HEK293 (cell line): ENCODE measurements around the gene TXNDC15.

Experiments used
- CTCF ChIA-PET: fragments of 350-600 bp; formaldehyde crosslinking; extraction: SDS; loops from one replicate; lab custom pipeline; 2021; ENCODE audit warnings: antibody characterized with exemption; lab: Yijun Ruan, JAX
- POLR2A ChIA-PET: fragments of 300-600 bp; formaldehyde crosslinking; extraction: SDS; loops from one replicate; lab custom pipeline; 2020; ENCODE audit warnings: antibody characterized with exemption, inconsistent platforms; lab: Yijun Ruan, JAX
- H3K27ac ChIP-seq: fragments of 200-500 bp; sonication (Bioruptor generic); 2 replicates; pipeline ENCODE4 v1.5.1; 2014; ENCODE audit warnings: low read depth, low read length, control low read depth, inconsistent platforms; ENCODE audit errors: extremely low read depth
- H3K36me3 ChIP-seq, 2 experiments: fragments of 200-500 bp in 1 of 2; sonication (Bioruptor generic) in 1 of 2; 1 replicate in 1 of 2; 2 replicates in 1 of 2; pipeline ENCODE4 v1.5.1; 2014 to 2017; ENCODE audit warnings: inconsistent platforms in 2 of 2, low read length in 2 of 2; ENCODE audit not compliant: control insufficient read depth in 2 of 2, insufficient read depth in 1 of 2
- H3K4me1 ChIP-seq: fragments of 200-500 bp; sonication (Bioruptor generic); 2 replicates; pipeline ENCODE4 v1.5.1; 2014; ENCODE audit warnings: mild to moderate bottlenecking, low read length, inconsistent platforms; ENCODE audit not compliant: control insufficient read depth, insufficient read depth
- H3K4me3 ChIP-seq: 2 replicates; pipeline ENCODE4 v1.5.1; 2011; ENCODE audit warnings: low read depth, mild to moderate bottlenecking, control low read depth, low read length, moderate library complexity
- H3K9me3 ChIP-seq: fragments of 200-500 bp; sonication (Bioruptor generic); 2 replicates; pipeline ENCODE4 v1.5.1; 2014; ENCODE audit warnings: low read depth, low read length, inconsistent platforms; ENCODE audit not compliant: control insufficient read depth, insufficient read depth
- KLF1 ChIP-seq: fragments of 450-650 bp; formaldehyde crosslinking; IDR thresholded peaks from 2 replicates; pipeline ENCODE4 v1.5.1; 2016; ENCODE audit warnings: missing biosample characterization, missing genetic modification characterization
- PATZ1 ChIP-seq: fragments of 450-650 bp; formaldehyde crosslinking; IDR thresholded peaks from 2 replicates; pipeline ENCODE4 v1.5.1; 2016; ENCODE audit warnings: missing biosample characterization, missing genetic modification characterization
- PRDM10 ChIP-seq: fragments of 450-650 bp; formaldehyde crosslinking; IDR thresholded peaks from 2 replicates; pipeline ENCODE4 v1.5.1; 2016; ENCODE audit warnings: missing biosample characterization, missing genetic modification characterization
- SP7 ChIP-seq: fragments of 450-650 bp; formaldehyde crosslinking; IDR thresholded peaks from 2 replicates; pipeline ENCODE4 v1.5.1; 2016; ENCODE audit warnings: missing biosample characterization, missing genetic modification characterization
- YY2 ChIP-seq: fragments of 450-650 bp; formaldehyde crosslinking; IDR thresholded peaks from 2 replicates; pipeline ENCODE4 v1.5.1; 2016; ENCODE audit warnings: missing biosample characterization, missing genetic modification characterization
- ZBTB1 ChIP-seq: fragments of 450-650 bp; formaldehyde crosslinking; IDR thresholded peaks from 2 replicates; pipeline ENCODE4 v1.5.1; 2016; ENCODE audit warnings: missing biosample characterization, missing genetic modification characterization
- ZBTB20 ChIP-seq: fragments of 450-650 bp; formaldehyde crosslinking; IDR thresholded peaks from 2 replicates; pipeline ENCODE4 v1.5.1; 2016; ENCODE audit warnings: missing biosample characterization, missing genetic modification characterization
- ZBTB8A ChIP-seq: fragments of 450-650 bp; formaldehyde crosslinking; IDR thresholded peaks from 2 replicates; pipeline ENCODE4 v1.5.1; 2016; ENCODE audit warnings: missing biosample characterization, missing genetic modification characterization
- ZNF10 ChIP-seq: fragments of 450-650 bp; formaldehyde crosslinking; IDR thresholded peaks from 2 replicates; pipeline ENCODE4 v1.5.1; 2017; ENCODE audit warnings: missing biosample characterization, missing genetic modification characterization
- ZNF146 ChIP-seq: fragments of 450-650 bp; formaldehyde crosslinking; IDR thresholded peaks from 2 replicates; pipeline ENCODE4 v1.5.1; 2016; ENCODE audit warnings: missing biosample characterization, missing genetic modification characterization
- ZNF202 ChIP-seq: fragments of 450-650 bp; formaldehyde crosslinking; IDR thresholded peaks from 2 replicates; pipeline ENCODE4 v1.5.1; 2016; ENCODE audit warnings: missing biosample characterization, missing genetic modification characterization, borderline replicate concordance
- ZNF211 ChIP-seq: fragments of 450-650 bp; formaldehyde crosslinking; IDR thresholded peaks from 2 replicates; pipeline ENCODE4 v1.5.1; 2016; ENCODE audit warnings: low read depth, missing biosample characterization, missing genetic modification characterization
- ZNF302 ChIP-seq: fragments of 450-650 bp; formaldehyde crosslinking; IDR thresholded peaks from 2 replicates; pipeline ENCODE4 v1.5.1; 2016; ENCODE audit warnings: missing biosample characterization, missing genetic modification characterization, low read depth
- ZNF335 ChIP-seq: fragments of 450-650 bp; formaldehyde crosslinking; conservative IDR thresholded peaks from 2 replicates; pipeline ENCODE4 v1.5.1; 2016; ENCODE audit warnings: missing biosample characterization, missing genetic modification characterization
- ZNF341 ChIP-seq: fragments of 450-650 bp; formaldehyde crosslinking; IDR thresholded peaks from 2 replicates; pipeline ENCODE4; 2016; ENCODE audit warnings: low read depth, missing biosample characterization, missing genetic modification characterization
- ZNF37A ChIP-seq: fragments of 450-650 bp; IDR thresholded peaks from 2 replicates; pipeline ENCODE4 v1.5.1; 2018; ENCODE audit warnings: missing biosample characterization, missing genetic modification characterization
- ZNF548 ChIP-seq: fragments of 450-650 bp; formaldehyde crosslinking; IDR thresholded peaks from 2 replicates; pipeline ENCODE4 v1.5.1; 2016; ENCODE audit warnings: missing biosample characterization, missing genetic modification characterization
- ZNF558 ChIP-seq: fragments of 450-650 bp; formaldehyde crosslinking; IDR thresholded peaks from 2 replicates; pipeline ENCODE4 v1.5.1; 2016; ENCODE audit warnings: missing biosample characterization, missing genetic modification characterization
- ZNF621 ChIP-seq: fragments of 450-650 bp; formaldehyde crosslinking; IDR thresholded peaks from 2 replicates; pipeline ENCODE4 v1.5.1; 2017; ENCODE audit warnings: missing biosample characterization, missing genetic modification characterization

Gene TXNDC15

DNA sequence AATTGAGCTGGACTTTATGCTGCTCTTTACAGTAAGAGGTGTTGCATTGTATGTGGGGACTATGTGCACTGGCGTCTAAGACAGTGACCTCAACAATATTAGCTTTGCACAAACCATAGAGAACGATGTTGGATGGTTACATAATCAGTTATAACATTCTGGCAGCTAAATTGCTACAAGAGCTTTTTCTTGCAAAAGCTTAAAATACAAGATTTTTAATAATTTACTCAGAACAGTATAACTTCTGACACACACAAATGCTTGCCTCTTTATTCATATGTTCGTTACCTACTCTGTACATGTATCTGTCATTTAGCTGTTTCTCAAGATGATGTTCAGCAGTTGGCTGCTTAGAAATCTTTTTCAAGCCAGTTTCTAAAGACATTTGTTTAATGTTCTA lies 16.8 kb upstream of the TXNDC15 start:
- CTCF ChIA-PET: interaction anchor here (0.6 to 0.7 kb wide), 2 partner anchors 9 to 163 kb away, joined by 3 read pairs; no protein-coding TSS in a partner anchor
- TF ChIP-seq ZBTB8A (tag by site-specific recombination) (no peak), ZNF146 (tag by site-specific recombination) (no peak), ZBTB1 (tag by site-specific recombination) (no peak), ZNF37A (tag by site-specific recombination) (no peak), PRDM10 (tag by site-specific recombination) (no peak), ZNF621 (tag by site-specific recombination) (no peak), ZNF335 (no peak), ZNF211 (tag by site-specific recombination) (no peak), KLF1 (tag by site-specific recombination) (no peak), PATZ1 (tag by site-specific recombination) (no peak), SP7 (no peak), ZNF558 (tag by site-specific recombination) (no peak), ZBTB20 (no peak), ZNF341 (tag by site-specific recombination) (no peak), YY2 (no peak)
- no peak overlapping the region for H3K4me3 ChIP-seq
- H3K27ac ChIP-seq: no peak overlapping the region
- no peaks in the 10 kb centered on the region for H3K9me3 ChIP-seq
- H3K36me3 ChIP-seq: peaks cover 64 to 71% of the 10 kb centered on the region in 2 experiments
- H3K4me1 ChIP-seq: no peaks in the 10 kb centered on the region
- POLR2A ChIA-PET: interaction anchor here (0.5 to 1.1 kb wide), 3 partner anchors 9 to 12 kb away, joined by 3 to 5 read pairs (median 4); partner anchors contain the start of gene C5orf24

DNA sequence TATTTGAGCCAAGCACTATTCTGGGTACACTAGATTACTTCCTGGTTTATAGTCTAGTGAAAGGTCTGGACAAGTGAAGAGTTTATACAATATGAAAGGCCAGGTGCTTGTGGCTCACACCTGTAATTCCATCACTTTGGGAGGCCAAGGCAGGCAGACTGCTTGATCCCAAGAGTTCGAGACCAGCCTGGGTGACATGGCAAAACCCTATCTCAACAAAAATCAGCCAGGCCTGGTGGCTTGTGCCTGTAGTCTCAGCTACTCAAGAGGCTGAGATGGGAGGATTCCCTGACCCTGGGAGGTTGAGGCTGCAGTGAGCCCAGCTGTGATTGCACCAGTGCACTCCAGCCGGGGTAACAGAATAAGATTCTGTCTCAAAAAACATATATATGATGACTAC lies 9.5 kb upstream of the TXNDC15 start:
- H3K27ac ChIP-seq: no peak overlapping the region
- no peak for TF ChIP-seq SP7
- no peak for TF ChIP-seq ZNF302 (tag by site-specific recombination)
- TF ChIP-seq ZNF548 (tag by site-specific recombination): no peak
- no peak for TF ChIP-seq ZNF202 (tag by site-specific recombination)
- no peak for TF ChIP-seq ZNF10 (tag by site-specific recombination)
- TF ChIP-seq, all 188 proteins: peak for 0
- H3K36me3 ChIP-seq: peaks cover 12 to 18% of the 10 kb centered on the region in 2 experiments
- ChIA-PET CTCF (interaction anchor here (3.0 kb wide), 1 partner anchor 13 kb away, joined by 12 read pairs; no protein-coding TSS in a partner anchor), POLR2A (interaction anchor here (0.7 to 1.0 kb wide), 2 partner anchors 9 to 40 kb away, joined by 3 read pairs; no protein-coding TSS in a partner anchor)
- H3K4me1 ChIP-seq: no peaks in the 10 kb centered on the region
- no peak overlapping the region for H3K4me3 ChIP-seq
- no peaks in the 10 kb centered on the region for H3K9me3 ChIP-seq
